Spleen (tissue), 11 donors: ENCODE results near the gene NCOA1. TPM values are rescaled to one million over a fixed set of nuclear protein-coding genes. Genes with fewer than 3 reads are reported as not detected.

Experiments
- DNase-seq: peaks from one replicate; pipeline ENCODE4 v3.0.0-alpha.2; 2020
- H3K27ac ChIP-seq, 8 donors: fragments of 200-600 bp; sonication (generic) in 7 of 8; 1 replicate in 4 of 8; 2 replicates in 4 of 8; pipeline versions ENCODE4 v1.5.0 to v1.8.0; 2016 to 2021; ENCODE audit warnings: inconsistent platforms in 4 of 8, mild to moderate bottlenecking in 4 of 8, moderate library complexity in 1 of 8
- H3K27me3 ChIP-seq, 7 donors: fragments of 200-600 bp; sonication (generic) in 6 of 7; replicated peaks in 1 of 7; 1 replicate in 4 of 7; 2 replicates in 3 of 7; pipeline versions ENCODE4 v1.5.0 to v1.8.0; 2016 to 2021; ENCODE audit warnings: inconsistent platforms in 3 of 7, mild to moderate bottlenecking in 1 of 7
- H3K36me3 ChIP-seq, 6 donors: fragments of 200-600 bp; sonication (generic) in 5 of 6; 1 replicate in 4 of 6; 2 replicates in 2 of 6; pipeline versions ENCODE4 v1.5.0 to v1.8.0; 2016 to 2021; ENCODE audit warnings: inconsistent platforms in 2 of 6
- H3K4me1 ChIP-seq, 6 donors: fragments of 200-600 bp; sonication (generic) in 5 of 6; 1 replicate in 3 of 6; 2 replicates in 3 of 6; pipeline versions ENCODE4 v1.5.0 to v1.8.0; 2016 to 2021; ENCODE audit warnings: inconsistent platforms in 3 of 6
- H3K4me3 ChIP-seq, 8 donors: fragments of 200-600 bp; sonication (generic) in 7 of 8; 1 replicate in 4 of 8; 2 replicates in 4 of 8; pipeline versions ENCODE4 v1.5.0 to v1.8.0; 2016 to 2021; ENCODE audit warnings: inconsistent platforms in 4 of 8, mild to moderate bottlenecking in 4 of 8, moderate library complexity in 2 of 8
- H3K9me3 ChIP-seq, 8 donors: fragments of 200-600 bp; sonication (generic) in 7 of 8; 1 replicate in 4 of 8; 2 replicates in 4 of 8; pipeline versions ENCODE4 v1.5.0 to v1.8.0; 2016 to 2021; ENCODE audit warnings: inconsistent platforms in 4 of 8
- POLR2A ChIP-seq, 3 donors: fragments of 450-650 bp; IDR thresholded peaks; one replicate each; pipeline ENCODE4 v1.5.1; 2017; ENCODE audit warnings: antibody characterized with exemption in 3 of 3, mild to moderate bottlenecking in 1 of 3
- POLR2AphosphoS5 ChIP-seq, 3 donors: sonication (generic); formaldehyde crosslinking; IDR thresholded peaks; one replicate each; pipeline ENCODE4 v1.5.1; 2017; ENCODE audit warnings: antibody characterized with exemption in 3 of 3
- WGBS, 5 donors: extraction: QIAGEN DNeasy Blood & Tissue Kit in 3 of 5; methylation state at CpG; one replicate each; pipeline versions ENCODE4 v1.1.5 to v1.1.7; 2013 to 2018; 5-methylcytosine and 5-hydroxymethylcytosine counted together
- intact Hi-C: fragments of 100-400 bp; cut with DNase I; formaldehyde crosslinking; loops from one replicate; pipeline ENCODE4 v1.15.0; 2023; ENCODE audit warnings: low total_unique reads
- polyA plus RNA-seq, 3 donors: library from polyadenylated mRNA; stranded (reverse); fragments of 200-250 nt; gene quantifications; one replicate each; pipeline ENCODE4 v1.2.1, GENCODE V29; 2013
- total RNA-seq, 7 donors: library from RNA; depleted of rRNA in 3 of 7; stranded (reverse); fragments of >200 nt in 3 of 7; fragmentation: NEBNext Ultra II Directional in 4 of 7; extraction: Animal tissue kit (Norgen Biotek cat#: 25700) in 4 of 7; gene quantifications; one replicate each; pipeline versions ENCODE4 v1.1.0 to v1.2.1, GENCODE V29; 2016 to 2021
- TF ChIP-seq, protein P1 (sequence below), 11 experiments: fragments of 200-600 bp in 7 of 11; fragments of 450-650 bp in 4 of 11; sonication (generic) in 4 of 11; IDR thresholded peaks in 8 of 11; conservative IDR thresholded peaks in 3 of 11; 1 replicate in 7 of 11; 2 replicates in 4 of 11; pipeline versions ENCODE4 v1.4.0 to v1.8.0; 2016 to 2021; ENCODE audit warnings: antibody characterized with exemption in 11 of 11, inconsistent platforms in 4 of 11, mild to moderate bottlenecking in 1 of 11
- donor health status: healthy with polysubstance abuse.
- donor health status: DM: no; HTN: no; CAD: no; lungs with moderate emphysema.
- donor health status: DM: no; HTN: no; CAD: no.
- donor health status: Bipolar disorder and iron deficiency.
- donor health status: healthy.
- donor health status: DM: no; HTN: no; CAD: no.
- donor health status: DM: yes; HTN: yes; CAD: no.

NCOA1 gene
- total and polyA plus RNA-seq, 10 donors, result 4.4 to 73.6 (median 54.4) TPM

DNA sequence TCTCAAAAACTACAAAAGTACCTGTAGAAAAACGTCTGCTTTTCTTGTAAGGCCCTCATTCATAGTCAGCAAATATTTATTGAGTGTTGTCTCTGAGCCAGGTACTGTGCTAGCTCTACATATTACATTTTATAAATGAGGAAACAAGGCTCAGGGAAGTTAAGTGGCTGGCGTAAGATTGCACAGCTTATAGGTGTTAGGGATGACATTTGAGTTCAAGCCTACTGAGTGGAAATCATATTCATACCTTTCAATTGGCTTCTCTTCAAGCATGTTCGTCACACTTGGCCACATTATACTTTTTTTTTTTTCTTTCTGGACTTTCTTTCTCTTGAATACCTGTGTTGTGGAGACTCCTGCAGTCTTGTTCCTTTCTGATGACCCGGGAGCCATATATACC lies 5.9 kb downstream of the NCOA1 start:
- H3K4me1 ChIP-seq, result peaks cover 12 to 91% (median 50%) of the 10 kb centered on the region in 6 donors
- no peak overlapping the region for H3K4me3 ChIP-seq
- intact Hi-C loops, result no loop called here
- H3K36me3 ChIP-seq, result no peaks in the 10 kb centered on the region
- no peak for DNase-seq
- 77 to 89% (median 86%) methylated on average over 4 of the region's 4 CpGs for WGBS, 5 donors
- no peaks in the 10 kb centered on the region for H3K9me3 ChIP-seq
- TF ChIP-seq POLR2AphosphoS5 (IDR thresholded peaks at IDR 0.05) (no peak), POLR2A (IDR thresholded peaks at IDR 0.05) (no peak)
- TF ChIP-seq, protein P1, sequence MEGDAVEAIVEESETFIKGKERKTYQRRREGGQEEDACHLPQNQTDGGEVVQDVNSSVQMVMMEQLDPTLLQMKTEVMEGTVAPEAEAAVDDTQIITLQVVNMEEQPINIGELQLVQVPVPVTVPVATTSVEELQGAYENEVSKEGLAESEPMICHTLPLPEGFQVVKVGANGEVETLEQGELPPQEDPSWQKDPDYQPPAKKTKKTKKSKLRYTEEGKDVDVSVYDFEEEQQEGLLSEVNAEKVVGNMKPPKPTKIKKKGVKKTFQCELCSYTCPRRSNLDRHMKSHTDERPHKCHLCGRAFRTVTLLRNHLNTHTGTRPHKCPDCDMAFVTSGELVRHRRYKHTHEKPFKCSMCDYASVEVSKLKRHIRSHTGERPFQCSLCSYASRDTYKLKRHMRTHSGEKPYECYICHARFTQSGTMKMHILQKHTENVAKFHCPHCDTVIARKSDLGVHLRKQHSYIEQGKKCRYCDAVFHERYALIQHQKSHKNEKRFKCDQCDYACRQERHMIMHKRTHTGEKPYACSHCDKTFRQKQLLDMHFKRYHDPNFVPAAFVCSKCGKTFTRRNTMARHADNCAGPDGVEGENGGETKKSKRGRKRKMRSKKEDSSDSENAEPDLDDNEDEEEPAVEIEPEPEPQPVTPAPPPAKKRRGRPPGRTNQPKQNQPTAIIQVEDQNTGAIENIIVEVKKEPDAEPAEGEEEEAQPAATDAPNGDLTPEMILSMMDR (IDR thresholded peaks at IDR 0.05 in 8 of 11, conservative IDR thresholded peaks at IDR 0.05 in 3 of 11), result no peak
- no peaks in the 10 kb centered on the region for H3K27me3 ChIP-seq
- no peak overlapping the region for H3K27ac ChIP-seq

DNA sequence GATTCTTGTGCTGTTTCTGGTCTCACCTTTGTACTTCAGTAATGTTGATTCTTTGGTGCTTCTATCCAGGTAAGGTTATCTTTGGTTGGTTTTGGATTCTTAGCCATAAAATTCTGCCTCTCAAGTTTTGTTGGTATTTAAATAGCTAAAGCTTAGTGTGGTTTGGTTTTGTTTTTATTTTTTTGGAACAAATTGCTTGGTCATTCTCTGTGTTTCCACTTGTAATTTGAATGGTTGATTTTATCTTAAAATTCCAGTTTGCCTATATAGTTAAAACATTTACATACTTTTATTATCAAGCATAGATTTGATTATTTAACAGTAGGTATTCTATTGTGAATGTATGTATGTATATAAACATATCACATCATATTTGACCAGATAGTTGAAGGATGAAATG lies 6.6 kb downstream of the NCOA1 start:
- H3K4me1 ChIP-seq, result peaks cover 12 to 91% (median 46%) of the 10 kb centered on the region in 6 donors
- intact Hi-C loops, result no loop called here
- H3K9me3 ChIP-seq, result no peaks in the 10 kb centered on the region
- TF ChIP-seq, protein P1 (IDR thresholded peaks at IDR 0.05 in 8 of 11, conservative IDR thresholded peaks at IDR 0.05 in 3 of 11), result no peak
- TF ChIP-seq POLR2AphosphoS5 (IDR thresholded peaks at IDR 0.05) (no peak), POLR2A (IDR thresholded peaks at IDR 0.05) (no peak)
- no peak for DNase-seq
- no peak overlapping the region for H3K27ac ChIP-seq
- H3K36me3 ChIP-seq, result no peaks in the 10 kb centered on the region
- H3K27me3 ChIP-seq, result no peaks in the 10 kb centered on the region
- H3K4me3 ChIP-seq, result no peak overlapping the region

DNA sequence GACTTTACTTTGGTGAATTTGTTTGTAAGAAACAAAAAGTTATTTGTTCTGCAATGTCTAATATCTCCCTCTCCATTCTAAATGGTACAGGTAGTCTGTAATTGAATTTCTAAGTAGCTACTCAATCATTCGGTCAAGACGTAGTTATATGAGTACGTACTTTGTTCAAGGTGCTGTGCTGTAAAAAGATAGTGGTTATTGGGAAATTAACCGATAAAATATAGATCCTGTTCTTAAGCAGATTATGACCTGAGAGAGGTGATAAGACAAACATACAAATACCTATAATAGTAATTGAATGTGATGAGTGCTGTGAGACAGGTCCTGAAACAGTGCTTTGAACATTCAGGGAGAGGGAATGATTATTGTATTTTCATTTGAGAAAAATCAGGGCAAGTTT lies 7.1 kb downstream of the NCOA1 start:
- no peak overlapping the region for H3K27ac ChIP-seq
- no peak for TF ChIP-seq POLR2A (IDR thresholded peaks at IDR 0.05)
- no peak for TF ChIP-seq POLR2AphosphoS5 (IDR thresholded peaks at IDR 0.05)
- TF ChIP-seq, protein P1 (IDR thresholded peaks at IDR 0.05 in 8 of 11, conservative IDR thresholded peaks at IDR 0.05 in 3 of 11), result no peak
- no peaks in the 10 kb centered on the region for H3K9me3 ChIP-seq
- intact Hi-C loops, result no loop called here
- H3K27me3 ChIP-seq, result no peaks in the 10 kb centered on the region
- no peaks in the 10 kb centered on the region for H3K36me3 ChIP-seq
- 93 to 96% (median 95%) methylated on average over 4 of the region's 4 CpGs for WGBS, 5 donors
- DNase-seq, result no peak
- peaks cover 9 to 87% (median 41%) of the 10 kb centered on the region in 6 donors for H3K4me1 ChIP-seq
- H3K4me3 ChIP-seq, result no peak overlapping the region

DNA sequence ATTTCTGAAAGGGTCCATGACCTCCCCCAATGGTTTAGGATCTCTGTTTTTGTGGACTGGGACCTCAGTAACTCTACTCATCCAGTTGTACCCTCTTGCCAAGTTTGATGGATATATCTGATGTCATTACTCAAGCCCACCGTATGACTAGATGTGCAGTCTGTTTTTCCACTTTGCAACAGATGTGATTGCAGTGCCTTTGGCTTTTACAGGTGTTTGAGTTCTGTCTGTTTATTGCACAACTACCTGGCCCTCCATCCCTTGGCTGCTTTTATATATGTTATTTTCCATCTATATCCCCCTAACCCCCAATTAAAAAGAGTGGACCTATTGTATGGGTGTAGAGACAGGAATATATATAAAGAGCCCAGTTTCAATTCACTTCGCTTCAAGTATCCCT lies 10.8 kb downstream of the NCOA1 start:
- TF ChIP-seq POLR2AphosphoS5 (IDR thresholded peaks at IDR 0.05) (no peak), POLR2A (IDR thresholded peaks at IDR 0.05) (no peak)
- TF ChIP-seq, protein P1 (IDR thresholded peaks at IDR 0.05 in 8 of 11, conservative IDR thresholded peaks at IDR 0.05 in 3 of 11), result no peak
- Histone ChIP-seq H3K9me3 (no peaks in the 10 kb centered on the region), H3K27ac (no peak overlapping the region), H3K4me1 (peaks cover 0 to 79% (median 19%) of the 10 kb centered on the region in 6 donors), H3K27me3 (no peaks in the 10 kb centered on the region), H3K4me3 (no peak overlapping the region), H3K36me3 (no peaks in the 10 kb centered on the region)
- 77 to 93% (median 84%) methylated on average over 2 of the region's 2 CpGs for WGBS, 5 donors
- no peak for DNase-seq
- intact Hi-C loops, result no loop called here
